ENCODE measurements around the gene SLC1A2.
"Not testable (repeated sequence)": the region's sequence is repeated elsewhere in the genome, so short reads cannot be mapped to it uniquely, and the experiment has no call there.

Gene SLC1A2

DNA sequence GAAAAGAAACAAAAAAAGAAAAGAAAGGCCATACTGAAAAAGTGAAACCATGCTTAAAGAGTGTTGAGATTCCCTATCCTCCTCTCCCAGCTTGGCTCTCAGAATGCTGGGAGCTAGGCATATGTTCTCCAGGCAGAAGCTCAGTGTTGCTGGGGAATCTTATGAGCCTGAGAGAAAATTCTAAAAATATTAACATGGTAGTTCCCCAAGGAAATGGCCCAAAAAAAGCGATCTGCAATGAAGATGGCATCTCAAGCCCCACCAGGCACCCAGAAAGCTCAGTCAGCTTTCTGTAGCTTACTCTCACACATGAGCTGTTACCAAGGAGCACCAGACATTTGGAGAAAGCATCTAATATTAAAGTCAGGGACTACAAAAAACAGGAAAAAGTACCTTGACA is 185.8 kb downstream of the SLC1A2 start:
- DNase-seq (ENCODE audit: insufficient read length) (no peak), FAIRE-seq (no peak)
- no peak for TF ChIP-seq TAF1 (IDR thresholded peaks at IDR 0.05; ENCODE audit: borderline replicate concordance, low read depth, low read length)
- TF ChIP-seq POLR2AphosphoS5 (IDR thresholded peaks at IDR 0.05; ENCODE audit: low read depth, low read length) = no peak

DNA sequence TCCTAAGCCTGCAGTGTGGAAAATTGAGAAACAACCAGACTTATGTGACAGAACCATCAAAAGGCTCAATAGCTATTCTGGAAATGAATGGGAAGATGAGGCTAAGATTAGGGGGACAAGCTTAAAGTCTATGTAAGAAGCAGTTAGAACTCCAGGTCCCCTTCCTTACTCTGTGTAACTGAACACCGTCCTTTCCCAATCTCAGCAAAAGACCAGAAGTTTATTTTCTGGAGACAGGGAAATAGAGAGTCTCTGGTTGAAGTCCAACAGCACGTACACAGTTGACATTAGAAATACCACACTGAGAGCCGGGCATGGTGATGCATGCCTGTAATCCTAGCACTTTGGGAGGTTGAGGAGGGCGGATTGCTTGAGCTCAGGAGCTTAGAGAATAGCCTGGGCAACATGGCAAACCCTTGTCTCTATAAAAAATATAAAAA is 186.4 kb downstream of the SLC1A2 start:
- DNase-seq (ENCODE audit: insufficient read length) (no peak), FAIRE-seq (peak; percentile 40)
- TF ChIP-seq POLR2AphosphoS5 (IDR thresholded peaks at IDR 0.05; ENCODE audit: low read depth, low read length) (no peak; the same call in 1 of the 2 replicates), POLR2A (IDR thresholded peaks at IDR 0.05; ENCODE audit: low read depth, low read length) (peak; percentile 50; the same call in 1 of the 2 replicates), TAF1 (IDR thresholded peaks at IDR 0.05; ENCODE audit: borderline replicate concordance, low read depth, low read length) (no peak)

DNA sequence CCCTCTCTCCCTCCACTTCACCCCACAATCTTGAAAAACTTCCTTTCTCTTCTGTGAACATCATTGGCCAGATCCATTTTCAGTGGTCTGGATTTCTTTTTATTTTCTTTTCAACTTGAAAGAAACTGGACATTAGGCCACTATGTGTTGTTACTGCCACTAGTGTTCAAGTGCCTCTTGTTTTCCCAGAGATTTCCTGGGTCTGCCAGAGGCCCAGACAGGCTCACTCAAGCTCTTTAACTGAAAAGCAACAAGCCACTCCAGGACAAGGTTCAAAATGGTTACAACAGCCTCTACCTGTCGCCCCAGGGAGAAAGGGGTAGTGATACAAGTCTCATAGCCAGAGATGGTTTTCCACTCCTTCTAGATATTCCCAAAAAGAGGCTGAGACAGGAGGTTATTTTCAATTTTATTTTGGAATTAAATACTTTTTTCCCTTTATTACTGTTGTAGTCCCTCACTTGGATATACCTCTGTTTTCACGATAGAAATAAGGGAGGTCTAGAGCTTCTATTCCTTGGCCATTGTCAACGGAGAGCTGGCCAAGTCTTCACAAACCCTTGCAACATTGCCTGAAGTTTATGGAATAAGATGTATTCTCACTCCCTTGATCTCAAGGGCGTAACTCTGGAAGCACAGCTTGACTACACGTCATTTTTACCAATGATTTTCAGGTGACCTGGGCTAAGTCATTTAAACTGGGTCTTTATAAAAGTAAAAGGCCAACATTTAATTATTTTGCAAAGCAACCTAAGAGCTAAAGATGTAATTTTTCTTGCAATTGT is 188.1 kb downstream of the SLC1A2 start:
- peak; percentile 27; the same call in 1 of the 2 replicates for TF ChIP-seq POLR2A (IDR thresholded peaks at IDR 0.05; ENCODE audit: low read depth, low read length)
- no peak for TF ChIP-seq TAF1 (IDR thresholded peaks at IDR 0.05; ENCODE audit: borderline replicate concordance, low read depth, low read length)
- peak; percentile 30 for FAIRE-seq
- no peak for DNase-seq (ENCODE audit: insufficient read length)

DNA sequence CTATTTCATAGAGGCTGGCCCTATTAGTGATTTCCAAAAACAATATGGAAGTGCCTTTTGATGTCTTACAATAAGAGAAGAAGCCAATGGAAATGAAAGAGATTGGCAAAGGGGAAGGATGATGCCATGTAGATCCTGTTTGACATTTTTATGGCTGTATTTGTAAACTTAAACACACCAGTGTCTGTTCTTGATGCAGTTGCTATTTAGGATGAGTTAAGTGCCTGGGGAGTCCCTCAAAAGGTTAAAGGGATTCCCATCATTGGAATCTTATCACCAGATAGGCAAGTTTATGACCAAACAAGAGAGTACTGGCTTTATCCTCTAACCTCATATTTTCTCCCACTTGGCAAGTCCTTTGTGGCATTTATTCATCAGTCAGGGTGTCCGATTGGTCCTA is 189.0 kb downstream of the SLC1A2 start:
- FAIRE-seq = no peak
- TF ChIP-seq POLR2AphosphoS5 (IDR thresholded peaks at IDR 0.05; ENCODE audit: low read depth, low read length) (peak; percentile 55; the same call in 1 of the 2 replicates), TAF1 (IDR thresholded peaks at IDR 0.05; ENCODE audit: borderline replicate concordance, low read depth, low read length) (no peak)
- DNase-seq (ENCODE audit: insufficient read length) = no peak

- FAIRE-seq (no peak), DNase-seq (ENCODE audit: insufficient read length) (no peak)
- no peak for TF ChIP-seq TAF1 (IDR thresholded peaks at IDR 0.05; ENCODE audit: borderline replicate concordance, low read depth, low read length)
- TF ChIP-seq POLR2AphosphoS5 (IDR thresholded peaks at IDR 0.05; ENCODE audit: low read depth, low read length) = no peak
- TF ChIP-seq POLR2A (IDR thresholded peaks at IDR 0.05; ENCODE audit: low read depth, low read length) = no peak
Observed at GRCh38 chr11:35228328-35228725, 191.0 kb downstream of the SLC1A2 start.

- DNase-seq (ENCODE audit: insufficient read length) (no peak), FAIRE-seq (no peak)
- peak; percentile 5; the same call in 1 of the 2 replicates for TF ChIP-seq POLR2A (IDR thresholded peaks at IDR 0.05; ENCODE audit: low read depth, low read length)
- peak; percentile 4; the same call in 1 of the 2 replicates for TF ChIP-seq POLR2AphosphoS5 (IDR thresholded peaks at IDR 0.05; ENCODE audit: low read depth, low read length)
- no peak for TF ChIP-seq TAF1 (IDR thresholded peaks at IDR 0.05; ENCODE audit: borderline replicate concordance, low read depth, low read length)
Observed at GRCh38 chr11:35227576-35228327, 191.6 kb downstream of the SLC1A2 start.

GRCh38 chr11:35226756-35227155 is 192.6 kb downstream of the SLC1A2 start:
- FAIRE-seq; DNase-seq (ENCODE audit: insufficient read length): not testable (repeated sequence)

DNA sequence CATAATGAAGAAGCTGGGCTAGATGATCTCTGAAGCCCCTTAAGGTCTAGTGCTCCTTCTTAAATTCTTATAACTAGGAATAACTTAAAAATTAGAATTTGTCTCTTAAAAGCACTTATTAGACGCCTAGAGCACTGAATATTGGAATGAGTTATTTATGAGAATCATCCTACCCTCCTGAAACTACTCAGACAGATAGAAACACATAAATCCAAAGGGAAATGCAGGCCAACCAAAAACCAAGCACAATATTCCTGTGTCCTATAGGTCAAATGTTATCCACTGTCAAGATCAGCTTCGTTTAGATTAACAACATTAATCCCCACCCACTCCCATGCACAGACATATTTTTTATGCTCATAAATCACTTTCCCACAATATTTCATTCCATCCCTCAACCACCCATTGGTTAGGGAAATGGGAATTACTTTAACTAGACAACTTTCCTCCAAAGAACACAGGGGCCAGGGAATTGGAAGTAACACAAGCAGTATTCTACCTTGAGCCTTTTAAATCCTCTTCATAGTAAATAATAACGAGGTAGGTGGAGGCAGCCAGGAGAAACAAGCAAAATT is 193.3 kb downstream of the SLC1A2 start:
- DNase-seq (ENCODE audit: insufficient read length) (no peak), FAIRE-seq (no peak)
- TF ChIP-seq TAF1 (IDR thresholded peaks at IDR 0.05; ENCODE audit: borderline replicate concordance, low read depth, low read length) = no peak
- no peak for TF ChIP-seq POLR2AphosphoS5 (IDR thresholded peaks at IDR 0.05; ENCODE audit: low read depth, low read length)
- no peak for TF ChIP-seq POLR2A (IDR thresholded peaks at IDR 0.05; ENCODE audit: low read depth, low read length)

DNA sequence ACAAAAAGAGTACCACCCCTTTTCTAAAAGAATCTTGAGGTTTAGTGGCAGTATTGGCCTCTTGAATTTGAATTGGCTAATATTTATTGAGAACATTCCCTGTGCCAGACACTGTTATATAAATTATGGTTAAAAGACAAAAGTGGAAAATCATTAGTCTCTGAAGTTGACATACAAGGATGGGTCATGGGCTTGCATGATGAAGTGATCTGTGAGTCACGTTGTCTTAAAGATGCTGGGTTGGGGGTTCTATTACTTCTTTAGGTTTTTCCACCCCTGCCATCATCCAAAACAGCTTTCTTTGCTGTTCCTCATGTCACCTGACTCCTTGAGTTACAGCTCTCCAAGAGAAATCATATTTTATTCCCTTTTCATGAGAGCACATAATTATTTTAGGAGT is 195.4 kb downstream of the SLC1A2 start:
- TF ChIP-seq POLR2AphosphoS5 (IDR thresholded peaks at IDR 0.05; ENCODE audit: low read depth, low read length) (no peak), TAF1 (IDR thresholded peaks at IDR 0.05; ENCODE audit: borderline replicate concordance, low read depth, low read length) (no peak), POLR2A (IDR thresholded peaks at IDR 0.05; ENCODE audit: low read depth, low read length) (no peak)
- DNase-seq (ENCODE audit: insufficient read length) (no peak), FAIRE-seq (no peak)

- TF ChIP-seq TAF1 (IDR thresholded peaks at IDR 0.05; ENCODE audit: borderline replicate concordance, low read depth, low read length) (no peak), POLR2AphosphoS5 (IDR thresholded peaks at IDR 0.05; ENCODE audit: low read depth, low read length) (peak; percentile 30; the same call in 1 of the 2 replicates)
- no peak for FAIRE-seq
Observed at GRCh38 chr11:35223371-35223796, 196.0 kb downstream of the SLC1A2 start.

GRCh38 chr11:35218956-35219355 is 200.4 kb downstream of the SLC1A2 start:
- DNase-seq (ENCODE audit: insufficient read length) (no peak), FAIRE-seq (peak; percentile 74)
- TF ChIP-seq POLR2A (IDR thresholded peaks at IDR 0.05; ENCODE audit: low read depth, low read length) = no peak
- TF ChIP-seq TAF1 (IDR thresholded peaks at IDR 0.05; ENCODE audit: borderline replicate concordance, low read depth, low read length) = no peak
- no peak; the same call in 1 of the 2 replicates for TF ChIP-seq POLR2AphosphoS5 (IDR thresholded peaks at IDR 0.05; ENCODE audit: low read depth, low read length)

More at GRCh38 chr11:35223371-35223796, 196.0 kb downstream of the SLC1A2 start:
- no peak for DNase-seq (ENCODE audit: insufficient read length)
